Ishikawa (cell line): ENCODE results near the gene MYRIP.

Experiments used
- CEBPB ChIP-seq: IDR thresholded peaks from 2 replicates; pipeline ENCODE4 v1.6.1; 2012
- CREB1 ChIP-seq: IDR thresholded peaks from 2 replicates; pipeline ENCODE4 v1.6.1; 2012; ENCODE audit warnings: low read depth
- EGR1 ChIP-seq: IDR thresholded peaks from 2 replicates; pipeline ENCODE4 v1.6.1; 2012
- EP300 ChIP-seq: IDR thresholded peaks from 2 replicates; pipeline ENCODE4 v1.6.1; 2012; ENCODE audit warnings: borderline replicate concordance
- FOXM1 ChIP-seq: IDR thresholded peaks from 2 replicates; pipeline ENCODE4 v1.6.1; 2012; ENCODE audit warnings: low read depth, borderline replicate concordance
- NFIC ChIP-seq: IDR thresholded peaks from 2 replicates; pipeline ENCODE4 v1.6.1; 2012
- RAD21 ChIP-seq: IDR thresholded peaks from 2 replicates; pipeline ENCODE4 v1.6.1; 2012; ENCODE audit warnings: low read depth
- REST ChIP-seq: IDR thresholded peaks from 2 replicates; pipeline ENCODE4 v1.6.1; 2012; ENCODE audit warnings: low read depth, mild to moderate bottlenecking
- TAF1 ChIP-seq: IDR thresholded peaks from 2 replicates; pipeline ENCODE4 v1.6.1; 2012; ENCODE audit warnings: low read depth, mild to moderate bottlenecking
- TCF12 ChIP-seq: IDR thresholded peaks from 2 replicates; pipeline ENCODE4 v1.6.1; 2012; ENCODE audit warnings: low read depth
- TEAD4 ChIP-seq: IDR thresholded peaks from 2 replicates; pipeline ENCODE4 v1.6.1; 2012
- YY1 ChIP-seq: IDR thresholded peaks from 2 replicates; pipeline ENCODE4 v1.6.1; 2012; ENCODE audit warnings: low read depth
- ZBTB7A ChIP-seq: IDR thresholded peaks from 2 replicates; pipeline ENCODE4 v1.6.1; 2012; ENCODE audit warnings: low read depth
- TF ChIP-seq, protein P1 (sequence below): IDR thresholded peaks from 2 replicates; pipeline ENCODE4 v1.6.1; 2012
- TF ChIP-seq, protein P2 (sequence below): IDR thresholded peaks from 2 replicates; pipeline ENCODE4 v1.6.1; 2012

MYRIP gene

DNA sequence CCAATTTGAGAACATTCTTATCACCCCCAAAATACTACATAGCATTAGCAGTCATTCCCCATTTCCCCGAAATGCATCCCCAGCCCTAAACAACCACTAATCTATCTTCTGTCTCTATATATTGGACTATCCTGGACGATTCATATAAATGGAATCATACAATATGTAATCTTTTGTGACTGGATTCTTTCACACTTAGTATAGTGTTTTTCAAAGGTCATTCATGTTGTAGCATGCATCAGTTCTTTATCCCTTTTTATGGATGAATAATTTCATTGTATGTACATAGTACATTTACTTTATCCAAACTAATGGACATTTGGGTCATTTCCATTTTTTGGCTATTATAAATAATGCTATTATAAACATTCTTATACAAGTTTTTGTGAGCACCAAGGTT, 472.6 kb downstream of the MYRIP start:
- no peak for TF ChIP-seq ZBTB7A
- no peak for TF ChIP-seq NFIC
- TF ChIP-seq TAF1: no peak
- TF ChIP-seq TEAD4: no peak
- TF ChIP-seq EP300: no peak
- TF ChIP-seq FOXM1: no peak
- TF ChIP-seq, protein P1, sequence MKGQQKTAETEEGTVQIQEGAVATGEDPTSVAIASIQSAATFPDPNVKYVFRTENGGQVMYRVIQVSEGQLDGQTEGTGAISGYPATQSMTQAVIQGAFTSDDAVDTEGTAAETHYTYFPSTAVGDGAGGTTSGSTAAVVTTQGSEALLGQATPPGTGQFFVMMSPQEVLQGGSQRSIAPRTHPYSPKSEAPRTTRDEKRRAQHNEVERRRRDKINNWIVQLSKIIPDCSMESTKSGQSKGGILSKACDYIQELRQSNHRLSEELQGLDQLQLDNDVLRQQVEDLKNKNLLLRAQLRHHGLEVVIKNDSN: no peak
- TF ChIP-seq REST: no peak
- TF ChIP-seq YY1: no peak
- TF ChIP-seq, protein P2, sequence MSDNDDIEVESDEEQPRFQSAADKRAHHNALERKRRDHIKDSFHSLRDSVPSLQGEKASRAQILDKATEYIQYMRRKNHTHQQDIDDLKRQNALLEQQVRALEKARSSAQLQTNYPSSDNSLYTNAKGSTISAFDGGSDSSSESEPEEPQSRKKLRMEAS: no peak

- TF ChIP-seq YY1 (no peak), EP300 (no peak), CREB1 (no peak), TAF1 (no peak), TEAD4 (no peak), REST (no peak)
- TF ChIP-seq, protein P2: no peak
Measured at GRCh38 chr3:40287248-40287647, 477.8 kb downstream of the MYRIP start.

DNA sequence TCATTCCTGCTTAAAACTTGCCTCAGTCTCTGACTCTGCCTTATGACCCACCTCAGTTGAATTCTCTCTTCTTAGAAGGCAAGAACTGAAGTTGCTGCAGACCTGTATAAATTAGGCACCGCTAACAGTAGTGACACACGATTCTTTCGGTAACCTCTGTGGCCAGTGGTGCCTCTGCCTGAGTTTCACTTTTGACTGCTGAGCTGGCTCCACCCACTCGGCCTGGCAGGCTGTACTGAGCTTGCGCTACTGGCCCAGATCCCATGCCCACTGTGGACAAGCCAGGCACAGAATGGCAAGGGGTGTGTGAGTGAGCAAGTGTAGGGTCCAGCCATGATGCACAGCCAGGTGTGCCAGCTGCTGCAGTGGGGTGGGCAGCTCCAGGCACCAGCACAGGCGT, 481.0 kb downstream of the MYRIP start:
- no peak for TF ChIP-seq CEBPB

DNA sequence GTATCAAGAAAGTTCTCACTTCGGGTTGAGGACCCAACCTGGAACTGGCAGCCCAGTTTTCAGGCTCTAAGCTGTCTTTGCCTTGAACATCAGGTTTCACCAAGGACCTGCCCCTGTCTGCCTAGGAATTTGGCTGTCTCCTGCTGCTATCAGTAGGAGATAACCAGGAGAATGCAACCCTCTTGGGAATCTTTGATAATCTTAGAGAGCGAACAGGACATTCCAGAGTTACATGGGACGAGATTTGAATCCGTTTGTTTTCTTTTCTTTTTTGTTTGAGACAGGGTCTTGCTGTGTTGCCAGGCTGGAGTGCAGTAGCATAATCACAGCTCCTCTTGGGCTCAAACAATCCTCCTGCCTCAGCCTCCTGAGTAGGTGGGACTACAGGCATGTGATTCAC, 482.1 kb downstream of the MYRIP start:
- no peak for TF ChIP-seq CEBPB
- TF ChIP-seq ZBTB7A: no peak
- TF ChIP-seq, protein P1: no peak
- TF ChIP-seq FOXM1: no peak
- TF ChIP-seq TEAD4: no peak
- TF ChIP-seq TCF12: no peak

- TF ChIP-seq CREB1 (no peak), RAD21 (no peak), EP300 (no peak), TAF1 (no peak), TCF12 (no peak), EGR1 (no peak), CEBPB (no peak), FOXM1 (no peak), ZBTB7A (no peak), TEAD4 (no peak), YY1 (no peak), NFIC (no peak), REST (no peak)
- TF ChIP-seq, protein P1: no peak
- TF ChIP-seq, protein P2: no peak
Measured at GRCh38 chr3:40292637-40293349, 483.4 kb downstream of the MYRIP start.
